BLaER1 treated with 17β-estradiol and CSF1 and Interleukin-3, amounts not matched to agents 10 nM and 100 nM (cell line): ENCODE results near the gene CHN1.
A peak's percentile ranks its signal among the peaks of the same experiment; 100 is the strongest.

Experiments
- H3K27ac ChIP-seq, 11 experiments: shearing (Covaris generic); formaldehyde crosslinking; 2 replicates each; pipeline ENCODE4 v1.8.1; 2022
- H3K27me3 ChIP-seq, 11 experiments: shearing (Covaris generic); formaldehyde crosslinking; 2 replicates each; pipeline ENCODE4 v1.8.1; 2022
- H3K36me3 ChIP-seq, 11 experiments: shearing (Covaris generic); formaldehyde crosslinking; 2 replicates each; pipeline ENCODE4 v1.8.1; 2022
- H3K4me1 ChIP-seq, 10 experiments: shearing (Covaris generic); formaldehyde crosslinking; 2 replicates each; pipeline ENCODE4 v1.8.1; 2022
- H3K4me2 ChIP-seq, 11 experiments: shearing (Covaris generic); formaldehyde crosslinking; 2 replicates each; pipeline ENCODE4 v1.8.1; 2022
- H3K4me3 ChIP-seq, 10 experiments: shearing (Covaris generic); formaldehyde crosslinking; 2 replicates each; pipeline ENCODE4 v1.8.1; 2022
- H3K9ac ChIP-seq, 11 experiments: shearing (Covaris generic); formaldehyde crosslinking; 2 replicates each; pipeline ENCODE4 v1.8.1; 2022
- H3K9me3 ChIP-seq, 11 experiments: shearing (Covaris generic); formaldehyde crosslinking; replicated peaks in 1 of 11; 2 replicates each; pipeline ENCODE4 v1.8.1; 2022
- H4K20me1 ChIP-seq, 11 experiments: shearing (Covaris generic); formaldehyde crosslinking; 2 replicates each; pipeline ENCODE4 v1.8.1; 2022
- Cebpa-rat ChIP-seq, 11 experiments: shearing (Covaris generic); IDR thresholded peaks; 2 replicates each; pipeline ENCODE4 v1.8.1; 2022

CHN1 gene

GRCh38 chr2:174774886-174775285 is 230.3 kb downstream of the CHN1 start:
- Histone ChIP-seq H3K36me3 (no peaks in the 10 kb centered on the region), H3K4me3 (no peak overlapping the region), H4K20me1 (no peaks in the 10 kb centered on the region; a peak in 1 of 22 replicates), H3K9ac (no peak overlapping the region), H3K4me1 (peaks cover 21 to 54% (median 40%) of the 10 kb centered on the region in 10 experiments), H3K9me3 (no peaks in the 10 kb centered on the region), H3K27me3 (peaks cover 0 to 66% (median 0%) of the 10 kb centered on the region in 11 experiments; a peak in 6 of 22 replicates), H3K27ac (no peak overlapping the region), H3K4me2 (no peak overlapping the region)
- no peak for TF ChIP-seq Cebpa-rat (IDR thresholded peaks at IDR 0.05)

- no peak for TF ChIP-seq Cebpa-rat (IDR thresholded peaks at IDR 0.05)
- H3K36me3 ChIP-seq = no peaks in the 10 kb centered on the region
- no peaks in the 10 kb centered on the region; a peak in 1 of 22 replicates for H4K20me1 ChIP-seq
- H3K27me3 ChIP-seq = peaks cover 0 to 80% (median 0%) of the 10 kb centered on the region in 11 experiments; a peak in 6 of 22 replicates
- no peak overlapping the region for H3K27ac ChIP-seq
- H3K9ac ChIP-seq = no peak overlapping the region
- H3K4me3 ChIP-seq = no peak overlapping the region
- H3K4me2 ChIP-seq = no peak overlapping the region
- no peaks in the 10 kb centered on the region for H3K9me3 ChIP-seq
- H3K4me1 ChIP-seq = peaks cover 10 to 40% (median 26%) of the 10 kb centered on the region in 10 experiments
These were observed 232.0 kb downstream of the CHN1 start for GRCh38 chr2:174773215-174773614.

GRCh38 chr2:174772472-174772801 is 232.7 kb downstream of the CHN1 start:
- Histone ChIP-seq H3K9ac (no peak overlapping the region), H3K27ac (no peak overlapping the region), H3K4me1 (peaks cover 2 to 32% (median 18%) of the 10 kb centered on the region in 10 experiments; a peak in 19 of 20 replicates), H3K36me3 (no peaks in the 10 kb centered on the region), H3K4me2 (no peak overlapping the region), H4K20me1 (no peaks in the 10 kb centered on the region; a peak in 1 of 22 replicates), H3K9me3 (no peaks in the 10 kb centered on the region), H3K27me3 (peaks cover 0 to 73% (median 0%) of the 10 kb centered on the region in 11 experiments; a peak in 6 of 22 replicates), H3K4me3 (no peak overlapping the region)
- TF ChIP-seq Cebpa-rat (IDR thresholded peaks at IDR 0.05) = no peak

GRCh38 chr2:174771631-174772471 is 233.3 kb downstream of the CHN1 start:
- Histone ChIP-seq H3K9me3 (no peaks in the 10 kb centered on the region), H3K9ac (no peak overlapping the region), H3K27ac (no peak overlapping the region), H3K36me3 (no peaks in the 10 kb centered on the region), H3K4me1 (peaks cover 0 to 31% (median 13%) of the 10 kb centered on the region in 10 experiments; a peak in 14 of 20 replicates), H4K20me1 (peaks cover 0 to 1% (median 0%) of the 10 kb centered on the region in 11 experiments; a peak in 2 of 22 replicates), H3K4me3 (no peak overlapping the region), H3K4me2 (peak overlapping the region in 4 of 11 experiments; percentile 2 to 36 (median 10); a peak in 1 of 22 replicates), H3K27me3 (peaks cover 0 to 72% (median 0%) of the 10 kb centered on the region in 11 experiments; a peak in 7 of 22 replicates)
- no peak for TF ChIP-seq Cebpa-rat (IDR thresholded peaks at IDR 0.05)

- H3K4me3 ChIP-seq = no peak overlapping the region
- H3K9me3 ChIP-seq = no peaks in the 10 kb centered on the region
- H3K27ac ChIP-seq = no peak overlapping the region
- no peak overlapping the region for H3K9ac ChIP-seq
- H3K36me3 ChIP-seq = no peaks in the 10 kb centered on the region
- peaks cover 0 to 76% (median 0%) of the 10 kb centered on the region in 11 experiments; a peak in 7 of 22 replicates for H3K27me3 ChIP-seq
- peaks cover 0 to 27% (median 9%) of the 10 kb centered on the region in 10 experiments; a peak in 13 of 20 replicates for H3K4me1 ChIP-seq
- TF ChIP-seq Cebpa-rat (IDR thresholded peaks at IDR 0.05) = no peak
- peaks cover 0 to 5% (median 0%) of the 10 kb centered on the region in 11 experiments; a peak in 2 of 22 replicates for H4K20me1 ChIP-seq
- 0 out of 22 replicates have a peak overlapping the region, but pooled peaks of 1 of the 11 experiments have one; percentile 3 for H3K4me2 ChIP-seq
These were observed 234.0 kb downstream of the CHN1 start for GRCh38 chr2:174771136-174771535.

GRCh38 chr2:174768557-174768956 is 236.6 kb downstream of the CHN1 start:
- no peak for TF ChIP-seq Cebpa-rat (IDR thresholded peaks at IDR 0.05)
- H3K9ac ChIP-seq = no peak overlapping the region
- H3K27ac ChIP-seq = no peak overlapping the region
- H4K20me1 ChIP-seq = peaks cover 0 to 23% (median 0%) of the 10 kb centered on the region in 11 experiments; a peak in 4 of 22 replicates
- H3K27me3 ChIP-seq = peaks cover 0 to 86% (median 0%) of the 10 kb centered on the region in 11 experiments; a peak in 7 of 22 replicates
- H3K36me3 ChIP-seq = no peaks in the 10 kb centered on the region
- no peak overlapping the region for H3K4me3 ChIP-seq
- H3K9me3 ChIP-seq = no peaks in the 10 kb centered on the region
- H3K4me2 ChIP-seq = no peak overlapping the region
- H3K4me1 ChIP-seq = peaks cover 12 to 38% (median 18%) of the 10 kb centered on the region in 10 experiments

GRCh38 chr2:174766271-174766670 is 238.9 kb downstream of the CHN1 start:
- H4K20me1 ChIP-seq = peaks cover 0 to 23% (median 0%) of the 10 kb centered on the region in 11 experiments; a peak in 4 of 22 replicates
- no peaks in the 10 kb centered on the region for H3K36me3 ChIP-seq
- H3K9me3 ChIP-seq = no peaks in the 10 kb centered on the region
- no peak overlapping the region for H3K4me3 ChIP-seq
- H3K4me2 ChIP-seq = peak overlapping the region in 2 of 11 experiments; percentile 15 to 35; a peak in 2 of 22 replicates
- peaks cover 0 to 89% (median 0%) of the 10 kb centered on the region in 11 experiments; a peak in 7 of 22 replicates for H3K27me3 ChIP-seq
- peaks cover 12 to 50% (median 41%) of the 10 kb centered on the region in 10 experiments for H3K4me1 ChIP-seq
- no peak overlapping the region for H3K27ac ChIP-seq
- H3K9ac ChIP-seq = no peak overlapping the region
- no peak for TF ChIP-seq Cebpa-rat (IDR thresholded peaks at IDR 0.05)

- Histone ChIP-seq H3K4me2 (peak overlapping the region in 3 of 11 experiments; percentile 53 to 72 (median 59); a peak in 2 of 22 replicates), H3K9me3 (no peaks in the 10 kb centered on the region), H3K9ac (no peak overlapping the region), H3K4me3 (no peak overlapping the region), H3K27ac (no peak overlapping the region), H3K27me3 (peaks cover 0 to 94% (median 0%) of the 10 kb centered on the region in 11 experiments; a peak in 7 of 22 replicates), H3K36me3 (no peaks in the 10 kb centered on the region), H3K4me1 (peaks cover 12 to 52% (median 41%) of the 10 kb centered on the region in 10 experiments), H4K20me1 (peaks cover 0 to 23% (median 0%) of the 10 kb centered on the region in 11 experiments; a peak in 4 of 22 replicates)
- no peak for TF ChIP-seq Cebpa-rat (IDR thresholded peaks at IDR 0.05)
These were observed 239.6 kb downstream of the CHN1 start for GRCh38 chr2:174765576-174765975.
